Heart left ventricle (tissue), 16 donors: ENCODE measurements around the gene RUFY4. TPM values are rescaled to one million over a fixed set of nuclear protein-coding genes. Genes with fewer than 3 reads are reported as not detected.

Experiments used
- ATAC-seq, 4 donors: fragments of 200-7000 bp; cut with Tn5 transposase; one replicate each; pipeline ENCODE4 v1.9.1; 2020 to 2022; ENCODE audit warnings: moderate library complexity in 4 of 4, mild to moderate bottlenecking in 3 of 4, moderate number of reproducible peaks in 1 of 4
- DNase-seq, 5 donors: peaks; one replicate each; pipeline ENCODE4 v3.0.0-alpha.2; 2020
- H3K27ac ChIP-seq, 12 donors: fragments of 200-600 bp; sonication (generic) in 4 of 12; one replicate each; pipeline versions ENCODE4 v1.5.0 to v1.8.0; 2016 to 2022; ENCODE audit warnings: mild to moderate bottlenecking in 2 of 12
- H3K27me3 ChIP-seq, 9 donors: fragments of 200-600 bp; sonication (generic) in 2 of 9; one replicate each; pipeline versions ENCODE4 v1.5.1 to v1.8.0; 2016 to 2022; ENCODE audit warnings: mild to moderate bottlenecking in 3 of 9
- H3K36me3 ChIP-seq, 9 donors: fragments of 200-600 bp; sonication (generic) in 2 of 9; one replicate each; pipeline versions ENCODE4 v1.5.0 to v1.8.0; 2018 to 2022; ENCODE audit warnings: mild to moderate bottlenecking in 2 of 9
- H3K4me1 ChIP-seq, 12 donors: fragments of 200-600 bp; sonication (generic) in 4 of 12; one replicate each; pipeline versions ENCODE4 v1.5.0 to v1.8.0; 2016 to 2022; ENCODE audit warnings: mild to moderate bottlenecking in 3 of 12
- H3K4me3 ChIP-seq, 12 donors: fragments of 200-600 bp; sonication (generic) in 4 of 12; one replicate each; pipeline versions ENCODE4 v1.5.0 to v1.8.0; 2017 to 2022; ENCODE audit warnings: mild to moderate bottlenecking in 9 of 12, moderate library complexity in 4 of 12
- H3K9me3 ChIP-seq, 12 donors: fragments of 200-600 bp; sonication (generic) in 4 of 12; one replicate each; pipeline versions ENCODE4 v1.5.0 to v1.8.0; 2016 to 2022; ENCODE audit warnings: mild to moderate bottlenecking in 1 of 12
- POLR2A ChIP-seq, 2 donors: fragments of 450-650 bp; IDR thresholded peaks; one replicate each; pipeline ENCODE4 v1.6.1; 2017; ENCODE audit warnings: antibody characterized with exemption in 2 of 2, mild to moderate bottlenecking in 2 of 2, moderate library complexity in 2 of 2
- whole genome bisulfite sequencing, 4 donors: extraction: QIAGEN DNeasy Blood & Tissue Kit in 2 of 4; methylation state at CpG; one replicate each; pipeline versions ENCODE4 v1.1.5 to v1.1.7; 2013 to 2018; 5-methylcytosine and 5-hydroxymethylcytosine counted together
- intact Hi-C, 10 donors: fragments of 100-400 bp; cut with DNase I; formaldehyde crosslinking; loops; one replicate each; pipeline versions ENCODE4 v1.11.1 to v1.14.2; 2022
- polyA plus RNA-seq, 2 donors: library from polyadenylated mRNA; stranded (reverse); fragments of 200-250 nt; gene quantifications; one replicate each; pipeline ENCODE4 v1.2.3, GENCODE V29; 2013
- total RNA-seq, 9 donors: library from RNA; depleted of rRNA in 2 of 9; stranded (reverse); fragments of >200 nt in 2 of 9; fragmentation: NEBNext Ultra II Directional in 3 of 9; extraction: Animal tissue kit (Norgen Biotek cat#: 25700) in 3 of 9; gene quantifications; one replicate each; pipeline versions ENCODE4 v1.1.0 to v1.2.4, GENCODE V29; 2016 to 2023
- TF ChIP-seq, protein P1 (sequence below), 12 donors: fragments of 200-600 bp; sonication (generic) in 4 of 12; IDR thresholded peaks; one replicate each; pipeline versions ENCODE4 v1.5.0 to v1.8.0; 2018 to 2022; ENCODE audit warnings: antibody characterized with exemption in 12 of 12, mild to moderate bottlenecking in 5 of 12
- donor health status: ischemic (EF 13 %, LVEDD 7.1; RV severe dilation, severe dysfunction).
- donor health status: healthy with polysubstance abuse.
- donor health status: DM: no; HTN: yes; CAD: no.
- donor health status: DM: no; HTN: no; CAD: no.
- donor health status: ischemic (EF 25% LVEDD 6.9; RV normal size, moderate dysfunction).
- donor health status: ischemic (EF 25% LVEDD 5.7; RV mildly dilated, moderate dysfunction).
- donor health status: healthy.
- donor health status: DM: yes; HTN: yes; CAD: no.
- donor health status: ischemic (EF 35%, LVEDD 5.7; RV mildly dilated, moderate dysfunction).
- donor health status: nonischemic (EF 11% LVEDD 7.7; RV severe dilation, severe dysfunction).
- donor health status: DM: yes; HTN: yes; CAD: no.
- donor health status: PGD.
- donor health status: ischemic (EF 29% LVEDD 5.4; RV normal size, mild dysfunction).
- donor health status: nonischemic (EF 23%, LVEDD 6.1; RV moderate dilation, normal function).

RUFY4 gene
- total and polyA plus RNA-seq, 11 donors = 0.11 to 1.0 (median 0.14) TPM; not detected in 8

DNA sequence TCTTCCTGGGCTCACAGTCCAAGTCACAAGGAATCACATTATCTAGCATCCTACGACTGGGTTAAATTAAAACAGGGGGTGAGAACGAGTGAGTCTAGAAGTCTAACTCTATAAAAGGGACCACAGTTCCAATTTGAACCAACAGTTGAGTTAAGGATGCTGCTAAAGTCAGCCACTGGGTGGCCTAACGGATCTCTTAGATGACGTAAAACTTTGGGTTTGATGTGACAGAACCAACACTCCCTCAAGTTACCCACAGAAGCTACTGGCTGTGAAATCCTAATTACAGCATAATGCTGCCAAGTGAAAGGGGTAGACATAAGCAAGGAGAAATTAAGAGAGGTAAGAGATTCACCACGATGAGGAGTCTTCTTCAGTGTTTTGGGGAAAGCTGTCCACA, 32.7 kb upstream of the RUFY4 start:
- peaks cover 0 to 20% (median 7%) of the 10 kb centered on the region in 12 donors for H3K4me1 ChIP-seq
- intact Hi-C loops = loop anchor here in 4 of 10 donors (2.0 to 10.0 kb wide), 3 partner anchors 32 to 252 kb away; partner anchors contain the start of gene RUFY4 (in 1 of the 4)
- TF ChIP-seq, protein P1, sequence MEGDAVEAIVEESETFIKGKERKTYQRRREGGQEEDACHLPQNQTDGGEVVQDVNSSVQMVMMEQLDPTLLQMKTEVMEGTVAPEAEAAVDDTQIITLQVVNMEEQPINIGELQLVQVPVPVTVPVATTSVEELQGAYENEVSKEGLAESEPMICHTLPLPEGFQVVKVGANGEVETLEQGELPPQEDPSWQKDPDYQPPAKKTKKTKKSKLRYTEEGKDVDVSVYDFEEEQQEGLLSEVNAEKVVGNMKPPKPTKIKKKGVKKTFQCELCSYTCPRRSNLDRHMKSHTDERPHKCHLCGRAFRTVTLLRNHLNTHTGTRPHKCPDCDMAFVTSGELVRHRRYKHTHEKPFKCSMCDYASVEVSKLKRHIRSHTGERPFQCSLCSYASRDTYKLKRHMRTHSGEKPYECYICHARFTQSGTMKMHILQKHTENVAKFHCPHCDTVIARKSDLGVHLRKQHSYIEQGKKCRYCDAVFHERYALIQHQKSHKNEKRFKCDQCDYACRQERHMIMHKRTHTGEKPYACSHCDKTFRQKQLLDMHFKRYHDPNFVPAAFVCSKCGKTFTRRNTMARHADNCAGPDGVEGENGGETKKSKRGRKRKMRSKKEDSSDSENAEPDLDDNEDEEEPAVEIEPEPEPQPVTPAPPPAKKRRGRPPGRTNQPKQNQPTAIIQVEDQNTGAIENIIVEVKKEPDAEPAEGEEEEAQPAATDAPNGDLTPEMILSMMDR (IDR thresholded peaks at IDR 0.05) = no peak
- no peak for TF ChIP-seq POLR2A (IDR thresholded peaks at IDR 0.05)
- DNase-seq (no peak), ATAC-seq (no peak)
- peaks cover 0 to 5% (median 0%) of the 10 kb centered on the region in 9 donors for H3K27me3 ChIP-seq
- no peaks in the 10 kb centered on the region for H3K36me3 ChIP-seq
- WGBS, 4 donors = 76 to 84% (median 79%) methylated on average over 5 of the region's 5 CpGs
- no peak overlapping the region for H3K4me3 ChIP-seq
- H3K27ac ChIP-seq = no peak overlapping the region
- no peaks in the 10 kb centered on the region for H3K9me3 ChIP-seq

DNA sequence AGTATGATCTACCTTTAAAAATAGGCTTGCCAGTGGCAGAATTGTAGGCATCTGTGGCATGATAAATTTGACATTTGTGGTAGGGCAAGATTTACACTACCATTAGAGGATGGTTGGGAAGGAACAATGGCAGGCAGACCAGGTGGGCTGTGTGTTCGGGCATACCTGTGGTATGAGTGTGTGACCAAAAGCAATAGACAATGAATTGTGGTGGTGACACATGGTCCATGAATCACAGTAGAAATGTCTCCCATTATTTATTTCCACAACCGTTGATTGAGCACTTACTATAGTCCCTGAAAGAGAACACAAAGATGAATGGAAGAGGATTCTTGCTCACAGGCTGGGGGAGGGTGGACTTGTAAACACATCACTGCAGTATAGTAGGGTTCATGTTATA, 29.9 kb upstream of the RUFY4 start:
- H3K27me3 ChIP-seq = peaks cover 0 to under 1% (median 0%) of the 10 kb centered on the region in 9 donors
- DNase-seq (no peak), ATAC-seq (no peak)
- H3K27ac ChIP-seq = no peak overlapping the region
- TF ChIP-seq, protein P1 (IDR thresholded peaks at IDR 0.05) = no peak
- no peak for TF ChIP-seq POLR2A (IDR thresholded peaks at IDR 0.05)
- intact Hi-C loops = loop anchor here in 2 of 10 donors (10.0 kb wide), 1 partner anchor 254 kb away; no protein-coding TSS in a partner anchor
- H3K4me3 ChIP-seq = no peak overlapping the region
- H3K4me1 ChIP-seq = peaks cover 0 to 24% (median 4%) of the 10 kb centered on the region in 12 donors
- WGBS, 4 donors = 87 to 90% (median 88%) methylated on average over 2 of the region's 2 CpGs
- H3K9me3 ChIP-seq = no peaks in the 10 kb centered on the region
- H3K36me3 ChIP-seq = no peaks in the 10 kb centered on the region

DNA sequence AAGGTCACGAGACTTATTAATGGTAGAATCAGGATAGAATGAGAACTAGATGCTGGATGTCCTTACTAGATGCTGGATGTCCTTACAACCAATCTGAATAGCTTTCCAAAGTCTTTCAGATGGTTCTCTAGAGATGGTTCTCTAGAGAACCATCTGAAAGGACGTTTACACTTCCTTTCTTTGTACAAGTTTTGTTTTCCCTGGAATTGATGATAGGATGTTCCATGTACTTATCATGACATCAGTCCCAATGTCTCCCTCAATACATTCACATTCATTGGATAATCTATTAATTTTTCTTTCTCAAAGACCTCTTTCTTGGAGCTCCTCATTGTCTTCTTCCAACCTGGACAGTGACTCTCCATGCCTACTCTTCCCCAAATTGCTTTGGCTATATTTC, 28.2 kb upstream of the RUFY4 start:
- intact Hi-C loops = no loop called here
- no peak for ATAC-seq
- Histone ChIP-seq H3K4me3 (no peak overlapping the region), H3K36me3 (no peaks in the 10 kb centered on the region), H3K4me1 (peaks cover 0 to 23% (median 0%) of the 10 kb centered on the region in 12 donors), H3K9me3 (peaks cover 0 to 5% (median 0%) of the 10 kb centered on the region in 12 donors), H3K27ac (peak overlapping the region in 1 of 12 donors; percentile 58), H3K27me3 (no peaks in the 10 kb centered on the region)
- DNase-seq = no peak
- TF ChIP-seq, protein P1 (IDR thresholded peaks at IDR 0.05) = no peak
- no peak for TF ChIP-seq POLR2A (IDR thresholded peaks at IDR 0.05)
- WGBS, 4 donors = 66 to 82% (median 75%) methylated on average over 2 of the region's 2 CpGs

DNA sequence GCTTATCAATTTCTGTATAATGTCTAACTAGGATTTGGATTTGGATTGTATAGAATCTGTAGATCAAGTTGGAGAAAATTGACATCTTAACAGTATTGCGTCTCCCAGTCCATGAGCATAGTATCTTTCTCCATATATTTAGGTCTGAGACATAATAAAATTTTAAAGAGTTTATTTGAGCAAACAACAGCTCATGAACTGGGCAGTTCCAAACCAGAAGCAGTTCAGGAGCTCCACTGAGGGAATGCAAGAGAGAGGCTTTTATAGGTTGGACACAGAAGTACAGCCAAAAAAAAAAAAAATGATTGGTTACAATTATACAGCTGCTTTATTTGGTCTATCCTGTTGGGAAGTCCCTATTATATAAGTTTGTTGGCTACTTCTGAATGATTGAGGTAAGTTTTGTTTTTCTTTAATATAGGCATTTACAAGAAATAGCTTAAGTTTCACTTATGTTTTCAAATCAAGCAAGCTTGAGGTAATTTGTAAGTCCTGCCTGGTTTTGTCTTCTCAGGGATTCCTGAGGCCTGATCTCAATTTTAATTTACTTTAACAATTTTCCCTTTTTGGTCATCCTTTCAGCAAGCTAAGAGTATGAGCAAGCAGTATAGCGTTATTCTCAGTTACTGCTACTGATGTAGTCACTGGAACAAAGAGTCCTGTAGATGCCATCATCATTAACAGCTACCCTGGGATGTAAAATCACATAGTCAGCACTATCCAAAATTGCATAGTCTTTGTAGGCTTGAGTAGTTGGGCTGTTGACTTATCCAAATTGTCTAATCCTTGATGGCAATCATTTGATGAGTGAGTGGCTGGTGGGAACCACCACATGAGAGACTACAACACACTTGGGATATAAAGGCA, 27.5 kb upstream of the RUFY4 start:
- Histone ChIP-seq H3K27ac (peak overlapping the region in 1 of 12 donors; percentile 58), H3K4me1 (peaks cover 0 to 27% (median 0%) of the 10 kb centered on the region in 12 donors), H3K9me3 (peaks cover 0 to 5% (median 0%) of the 10 kb centered on the region in 12 donors), H3K27me3 (no peaks in the 10 kb centered on the region), H3K36me3 (no peaks in the 10 kb centered on the region), H3K4me3 (no peak overlapping the region)
- DNase-seq = no peak
- intact Hi-C loops = no loop called here
- WGBS, 4 donors = 90 to 95% (median 92%) methylated on average over 2 of the region's 2 CpGs
- no peak for ATAC-seq
- TF ChIP-seq, protein P1 (IDR thresholded peaks at IDR 0.05) = no peak
